ENCODE data around the gene FAM13C.
"Not testable (repeated sequence)": the region's sequence is repeated elsewhere in the genome, so short reads cannot be mapped to it uniquely, and the experiment has no call there.

Gene FAM13C

GRCh38 chr10:59225211-59225610, 137.1 kb downstream of the FAM13C start:
- DNase-seq: no peak

GRCh38 chr10:59223597-59223996, 138.8 kb downstream of the FAM13C start:
- DNase-seq: not testable (repeated sequence)

- DNase-seq: no peak
These were observed 139.6 kb downstream of the FAM13C start for GRCh38 chr10:59222788-59223187.

- no peak for DNase-seq
These were observed 146.0 kb downstream of the FAM13C start for GRCh38 chr10:59216178-59216869.

- DNase-seq: no peak
These were observed 148.2 kb downstream of the FAM13C start for GRCh38 chr10:59214160-59214559.

- no peak for DNase-seq
These were observed 150.0 kb downstream of the FAM13C start for GRCh38 chr10:59212301-59212798.

GRCh38 chr10:59206204-59206720, 156.1 kb downstream of the FAM13C start:
- no peak for DNase-seq
